GM19238 (cell line): ENCODE data around the gene ARHGAP26.
A peak's percentile ranks its signal among the peaks of the same experiment; 100 is the strongest.

ENCODE experiments used
- DNase-seq: peaks from one replicate; pipeline ENCODE4 v3.0.0; 2011; ENCODE audit warnings: low spot score; ENCODE audit not compliant: insufficient read length

ARHGAP26 gene

GRCh38 chr5:143057580-143057999 lies 287.4 kb downstream of the ARHGAP26 start:
- no peak for DNase-seq

- no peak for DNase-seq
Observed at GRCh38 chr5:143059355-143059754, 289.2 kb downstream of the ARHGAP26 start.

- no peak for DNase-seq
Observed at GRCh38 chr5:143059976-143060765, 290.0 kb downstream of the ARHGAP26 start.

GRCh38 chr5:143061161-143061945 lies 291.2 kb downstream of the ARHGAP26 start:
- DNase-seq: no peak

GRCh38 chr5:143062379-143062778 lies 292.2 kb downstream of the ARHGAP26 start:
- no peak for DNase-seq

- no peak for DNase-seq
Observed at GRCh38 chr5:143063175-143063970, 293.2 kb downstream of the ARHGAP26 start.

- no peak for DNase-seq
Observed at GRCh38 chr5:143064218-143064641, 294.1 kb downstream of the ARHGAP26 start.

- DNase-seq: no peak
Observed at GRCh38 chr5:143064676-143065075, 294.5 kb downstream of the ARHGAP26 start.

GRCh38 chr5:143065185-143065965 lies 295.2 kb downstream of the ARHGAP26 start:
- no peak for DNase-seq

- no peak for DNase-seq
Observed at GRCh38 chr5:143065996-143066522, 295.9 kb downstream of the ARHGAP26 start.

GRCh38 chr5:143066556-143067281 lies 296.5 kb downstream of the ARHGAP26 start:
- DNase-seq: peak; percentile 30

- DNase-seq: no peak
Observed at GRCh38 chr5:143068712-143069111, 298.5 kb downstream of the ARHGAP26 start.

GRCh38 chr5:143071927-143072326 lies 301.8 kb downstream of the ARHGAP26 start:
- DNase-seq: no peak

GRCh38 chr5:143072734-143073133 lies 302.6 kb downstream of the ARHGAP26 start:
- DNase-seq: no peak

GRCh38 chr5:143073766-143074165 lies 303.6 kb downstream of the ARHGAP26 start:
- no peak for DNase-seq

- no peak for DNase-seq
Observed at GRCh38 chr5:143074414-143074996, 304.3 kb downstream of the ARHGAP26 start.

GRCh38 chr5:143076377-143076776 lies 306.2 kb downstream of the ARHGAP26 start:
- no peak for DNase-seq

GRCh38 chr5:143077453-143078103 lies 307.4 kb downstream of the ARHGAP26 start:
- no peak for DNase-seq

GRCh38 chr5:143078313-143078712 lies 308.1 kb downstream of the ARHGAP26 start:
- no peak for DNase-seq
